Calu3 (cell line): ENCODE measurements around the gene SLCO3A1. TPM values are rescaled to one million over a fixed set of nuclear protein-coding genes. Genes with fewer than 3 reads are reported as not detected.

Experiments used
- BruUV-seq: library from RNA; stranded (reverse); fragments of 400-500 nt; replicated peaks from 2 replicates; lab custom pipeline; 2021; lab: Mats Ljungman, UMichigan
- CTCF ChIA-PET: fragments of 300-600 bp; sonication (Branson Sonifier 250); formaldehyde crosslinking; loops from one replicate; lab custom pipeline; 2022; ENCODE audit warnings: antibody characterized with exemption; lab: Charles Lee
- DNase-seq: peaks from one replicate; pipeline ENCODE4 v3.0.0; 2022
- H3K27ac Mint-ChIP-seq: one replicate; pipeline ENCODE4 v1.8.0; 2022; ENCODE audit warnings: mixed read lengths; ENCODE audit not compliant: unreplicated experiment
- H3K27me3 Mint-ChIP-seq: one replicate; pipeline ENCODE4 v1.8.0; 2022; ENCODE audit warnings: mixed read lengths; ENCODE audit not compliant: unreplicated experiment
- H3K36me3 Mint-ChIP-seq: one replicate; pipeline ENCODE4 v1.8.0; 2022; ENCODE audit warnings: mild to moderate bottlenecking, moderate library complexity, mixed read lengths; ENCODE audit not compliant: insufficient read depth, unreplicated experiment
- H3K4me1 Mint-ChIP-seq: one replicate; pipeline ENCODE4 v1.8.0; 2022; ENCODE audit warnings: mild to moderate bottlenecking, low read depth, mixed read lengths; ENCODE audit not compliant: unreplicated experiment
- H3K4me3 Mint-ChIP-seq: one replicate; pipeline ENCODE4 v1.8.0; 2022; ENCODE audit warnings: mild to moderate bottlenecking, low read depth, moderate library complexity, mixed read lengths; ENCODE audit not compliant: unreplicated experiment
- H3K9me3 Mint-ChIP-seq: one replicate; pipeline ENCODE4 v1.8.0; 2022; ENCODE audit warnings: low read depth, mixed read lengths; ENCODE audit not compliant: unreplicated experiment
- CTCF ChIP-seq: fragments of 200-600 bp; IDR thresholded peaks from one replicate; pipeline ENCODE4 v1.8.0; 2022; ENCODE audit warnings: antibody characterized with exemption; ENCODE audit not compliant: unreplicated experiment
- intact Hi-C: fragments of 100-400 bp; cut with micrococcal nuclease; formaldehyde crosslinking; loops from one replicate; pipeline ENCODE4 v1.10.0; 2022; ENCODE audit not compliant: unreplicated experiment
- total RNA-seq: library from RNA; stranded (reverse); gene quantifications from 2 replicates; pipeline ENCODE4 v1.2.3, GENCODE V29; 2022

SLCO3A1 gene
- total RNA-seq, 1 experiment from 2014 or later, result 65.9 TPM

- Mint-ChIP-seq H3K27ac (no peak overlapping the region), H3K4me1 (no peaks in the 10 kb centered on the region), H3K9me3 (peaks cover 3% of the 10 kb centered on the region), H3K36me3 (no peaks in the 10 kb centered on the region), H3K27me3 (no peaks in the 10 kb centered on the region), H3K4me3 (no peak overlapping the region)
- no TSS peak for BruUV-seq
- DNase-seq, result no peak
- CTCF ChIA-PET, result no interaction called here
- intact Hi-C loops, result no loop called here
- no peak for TF ChIP-seq CTCF
Measured at GRCh38 chr15:92035961-92036360, 182.5 kb downstream of the SLCO3A1 start.

- no peak for TF ChIP-seq CTCF
- H3K9me3 Mint-ChIP-seq, result peaks cover 3% of the 10 kb centered on the region
- BruUV-seq, result no TSS peak
- no peak overlapping the region for H3K4me3 Mint-ChIP-seq
- intact Hi-C loops, result no loop called here
- CTCF ChIA-PET, result no interaction called here
- H3K4me1 Mint-ChIP-seq, result peaks cover 5% of the 10 kb centered on the region
- no peak for DNase-seq
- no peaks in the 10 kb centered on the region for H3K27me3 Mint-ChIP-seq
- H3K27ac Mint-ChIP-seq, result no peak overlapping the region
- H3K36me3 Mint-ChIP-seq, result no peaks in the 10 kb centered on the region
Measured at GRCh38 chr15:92037491-92037890, 184.0 kb downstream of the SLCO3A1 start.

GRCh38 chr15:92040350-92040749 lies 186.8 kb downstream of the SLCO3A1 start:
- CTCF ChIA-PET, result interaction anchor here (0.8 kb wide), 1 partner anchor 1376 kb away, joined by 3 read pairs; no protein-coding TSS in a partner anchor
- intact Hi-C loops, result no loop called here
- peaks cover 3% of the 10 kb centered on the region for H3K9me3 Mint-ChIP-seq

GRCh38 chr15:92041371-92041770 lies 187.9 kb downstream of the SLCO3A1 start:
- Mint-ChIP-seq H3K27ac (no peak overlapping the region), H3K27me3 (no peaks in the 10 kb centered on the region), H3K9me3 (peaks cover 3% of the 10 kb centered on the region), H3K4me1 (peaks cover 19% of the 10 kb centered on the region), H3K4me3 (no peak overlapping the region), H3K36me3 (no peaks in the 10 kb centered on the region)
- CTCF ChIA-PET, result no interaction called here
- BruUV-seq, result no TSS peak
- no peak for TF ChIP-seq CTCF
- DNase-seq, result no peak
- intact Hi-C loops, result no loop called here

More at GRCh38 chr15:92040350-92040749, 186.8 kb downstream of the SLCO3A1 start:
- no TSS peak for BruUV-seq
- no peaks in the 10 kb centered on the region for H3K27me3 Mint-ChIP-seq
- no peak for TF ChIP-seq CTCF
- no peak overlapping the region for H3K27ac Mint-ChIP-seq
- no peak overlapping the region for H3K4me3 Mint-ChIP-seq
- H3K4me1 Mint-ChIP-seq, result peaks cover 19% of the 10 kb centered on the region
- no peak for DNase-seq
- no peaks in the 10 kb centered on the region for H3K36me3 Mint-ChIP-seq
